ENCODE measurements around the gene CCDC82.

CCDC82 gene

DNA sequence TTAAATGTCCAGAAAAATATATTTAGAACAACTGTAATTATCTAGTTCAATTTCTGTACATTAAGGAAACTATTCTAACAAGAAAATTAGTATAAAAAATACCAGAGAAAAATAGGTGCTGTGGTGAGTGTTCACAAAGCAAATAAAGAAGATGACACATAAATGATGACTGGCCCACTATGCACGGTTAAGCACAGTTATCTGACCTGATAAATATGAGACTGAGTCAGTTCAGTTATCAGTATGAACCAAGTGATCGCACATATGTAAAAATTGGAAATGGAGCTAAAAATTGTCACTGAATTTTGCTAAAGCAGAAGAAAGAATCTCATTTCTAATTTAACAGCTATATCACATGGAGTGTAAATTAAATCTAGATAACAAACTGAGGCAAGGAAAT lies 27.9 kb downstream of the CCDC82 start:
- no peak for DNase-seq (ENCODE audit: low read depth in 2 of 2)

DNA sequence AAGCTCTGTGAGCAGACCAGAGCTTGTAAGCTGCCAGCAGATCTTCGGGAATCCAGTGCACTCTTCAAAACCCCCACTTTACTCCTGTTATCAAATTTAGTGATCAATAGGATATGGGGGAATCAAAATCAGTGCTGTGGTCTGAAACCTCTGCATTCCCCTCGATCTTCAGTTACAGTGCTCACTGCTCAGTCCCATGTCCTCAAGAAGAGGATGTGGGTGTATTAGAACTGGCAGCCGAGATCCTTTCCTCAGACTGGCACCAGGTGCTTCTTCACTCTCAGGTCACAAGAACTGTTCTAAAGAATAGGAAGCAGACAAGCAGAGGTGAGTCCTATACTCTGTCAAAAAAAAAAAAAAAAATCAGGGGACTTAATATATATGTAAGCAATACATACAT lies 31.4 kb downstream of the CCDC82 start:
- DNase-seq (ENCODE audit: low read depth in 2 of 2), result no peak

DNA sequence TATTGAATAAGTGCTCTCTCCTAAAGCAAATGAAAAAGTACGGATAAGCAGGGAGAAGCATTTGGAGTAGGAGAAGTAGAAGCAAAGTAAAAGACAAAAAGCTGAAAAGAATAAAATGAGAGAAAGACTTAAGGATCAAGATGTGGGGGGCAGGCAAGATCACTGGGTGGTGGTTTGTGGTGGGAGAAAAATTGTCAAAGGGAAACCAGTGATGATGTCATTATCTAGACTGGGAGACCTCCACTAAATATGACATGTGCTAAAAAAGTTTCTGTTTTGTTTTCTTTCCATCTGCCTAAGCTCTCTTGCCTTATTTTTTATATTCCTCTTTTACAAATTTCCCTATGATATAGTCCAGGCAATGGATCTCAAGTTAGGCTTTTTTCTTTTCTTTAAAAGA lies 31.9 kb downstream of the CCDC82 start:
- no peak for DNase-seq (ENCODE audit: low read depth in 2 of 2)

DNA sequence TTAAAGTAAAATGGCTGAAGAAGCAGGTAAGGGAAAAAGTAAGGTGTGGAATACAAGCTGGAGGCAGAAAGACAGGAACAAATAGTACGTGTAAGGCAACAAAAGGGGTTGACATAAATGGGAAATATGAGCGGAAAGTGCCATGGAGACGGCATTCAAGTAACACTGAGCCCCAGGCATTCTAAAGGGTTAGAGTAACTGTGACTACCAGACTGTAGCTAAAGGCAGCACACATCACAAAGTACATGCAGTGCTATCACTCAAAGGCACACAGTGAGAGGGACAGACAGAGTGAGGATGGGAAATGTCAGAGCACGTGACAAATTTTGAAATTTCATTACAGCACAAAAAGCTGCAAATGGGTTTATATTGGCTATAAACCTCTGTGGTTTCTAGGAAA lies 32.9 kb downstream of the CCDC82 start:
- no peak for DNase-seq (ENCODE audit: low read depth in 2 of 2)

DNA sequence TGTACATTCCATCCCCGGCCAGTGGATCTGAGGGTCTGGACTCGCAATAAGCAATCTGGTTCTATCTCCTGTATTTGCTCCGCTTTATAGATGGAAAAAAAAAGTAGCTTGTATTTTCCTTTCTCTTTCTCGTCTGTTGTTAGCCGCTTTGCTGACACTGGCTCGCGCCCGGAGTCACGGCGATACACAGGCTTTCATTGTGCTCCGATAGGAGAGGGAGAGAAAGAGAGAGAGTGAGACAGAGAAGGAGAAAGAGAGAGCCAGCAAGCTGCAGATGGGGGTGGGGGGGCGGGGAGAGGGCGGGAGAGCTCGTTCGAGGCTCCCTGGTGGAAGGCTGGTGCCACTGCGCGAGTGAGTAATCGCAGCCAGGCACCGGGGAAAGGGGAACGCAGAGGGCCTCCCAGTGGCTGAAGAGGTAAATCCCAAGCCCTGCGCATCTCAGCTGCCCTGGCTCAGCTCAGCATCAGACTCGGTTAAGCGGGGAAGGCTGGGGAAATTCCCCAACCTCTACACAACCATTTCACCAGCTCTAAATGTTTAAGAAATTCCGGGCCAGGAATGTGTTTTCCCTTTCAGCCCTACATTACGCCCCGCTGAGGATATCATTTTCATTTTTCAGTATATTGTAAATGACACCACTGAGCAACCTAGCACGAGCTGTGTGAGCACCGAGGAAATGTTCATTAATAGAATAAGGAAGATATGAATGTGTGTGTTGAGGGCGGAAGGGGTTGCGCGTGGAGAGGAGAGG lies 46.6 kb downstream of the CCDC82 start, which contains the start of gene MAML2:
TSS of gene MAML2 (minus strand) at position 235 of the 751 bp plus-strand sequence. CDS start 1,300 bp downstream, outside the sequence.
- DNase-seq (ENCODE audit: low read depth in 2 of 2), result peak; percentile 78 to 80

DNA sequence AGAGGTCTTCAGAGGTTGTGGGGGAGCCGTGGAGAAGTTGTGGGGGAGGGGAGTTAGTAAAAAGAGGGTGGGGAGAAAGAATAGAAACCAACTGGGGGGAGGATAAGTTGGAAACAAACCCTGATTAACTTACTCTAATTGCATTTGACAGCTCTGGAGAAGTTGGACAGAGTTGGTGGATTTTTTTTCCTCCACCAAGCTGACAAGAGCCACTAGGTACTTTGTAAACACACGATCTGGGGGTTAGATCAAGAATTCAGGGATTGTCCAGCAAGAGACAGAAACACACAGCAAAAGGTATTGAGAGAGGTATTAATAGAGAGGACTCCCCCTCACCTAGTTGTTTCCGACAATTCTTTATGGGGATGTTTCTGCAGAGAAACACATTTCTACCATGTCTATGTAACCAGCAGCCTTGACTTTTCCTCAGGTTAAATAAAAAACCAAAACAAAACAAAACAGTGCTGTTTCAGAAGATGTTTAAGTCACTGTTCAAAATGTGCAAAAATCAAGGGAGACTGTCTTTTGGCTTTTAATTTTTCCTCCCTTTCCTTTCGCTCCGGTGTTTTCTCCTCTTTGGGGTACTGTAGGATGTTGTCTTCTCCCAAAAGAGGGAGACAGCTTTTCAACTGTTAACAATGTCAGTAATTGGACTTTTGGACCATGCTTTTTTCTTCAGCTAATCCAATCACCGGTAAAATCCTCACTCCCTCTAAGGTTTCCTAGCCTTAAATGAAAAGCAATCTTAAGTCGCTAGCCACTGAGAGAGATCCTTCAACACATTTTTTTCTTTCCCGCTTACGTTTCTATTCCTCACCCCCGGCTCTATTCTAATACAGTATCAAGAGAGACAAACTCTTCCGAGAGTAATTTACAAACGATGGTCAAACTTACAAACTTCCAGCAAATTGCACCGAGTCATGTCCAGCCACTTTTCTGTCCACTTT lies 47.4 kb downstream of the CCDC82 start:
- no peak for DNase-seq (ENCODE audit: low read depth in 2 of 2)

DNA sequence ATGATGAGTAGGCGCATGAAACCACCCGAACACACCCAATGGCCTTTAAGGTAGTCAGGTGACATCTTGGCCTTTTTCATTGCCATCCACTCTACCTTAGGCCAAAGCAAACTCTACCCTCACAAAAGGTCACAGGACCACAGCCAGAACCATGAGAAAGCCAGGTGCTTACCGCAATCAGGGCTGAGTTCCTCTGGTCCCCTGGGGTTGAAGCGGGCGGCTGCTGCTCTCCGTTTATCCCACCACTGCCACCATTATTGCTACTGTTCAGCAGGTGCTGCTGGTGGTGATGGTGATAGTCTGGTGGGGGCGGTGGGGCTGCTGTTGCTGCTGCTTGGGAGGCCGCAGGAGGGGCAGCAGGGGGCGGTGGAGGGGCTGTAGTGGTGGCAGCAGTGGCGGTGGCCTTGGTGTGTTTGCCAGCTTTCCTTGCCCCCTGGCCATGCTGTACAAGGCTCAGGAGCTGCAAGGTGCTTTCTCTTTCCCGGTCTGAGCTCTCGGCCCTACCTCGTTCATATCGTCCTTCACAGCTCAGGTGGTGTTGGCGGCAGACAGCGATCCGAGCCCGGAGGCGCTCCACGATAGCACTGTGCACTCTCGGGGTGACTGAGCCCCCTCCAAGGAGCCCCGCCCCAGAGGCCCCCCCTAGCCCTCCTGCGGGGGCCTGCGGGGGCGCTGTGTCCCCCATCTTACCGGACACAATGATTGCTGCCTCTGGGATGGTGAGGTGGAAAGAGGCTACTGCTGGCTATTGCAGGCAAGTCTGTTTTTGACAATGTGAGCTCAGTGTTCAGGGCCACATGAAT lies 48.3 kb downstream of the CCDC82 start:
- DNase-seq (ENCODE audit: low read depth in 2 of 2), result no peak

DNA sequence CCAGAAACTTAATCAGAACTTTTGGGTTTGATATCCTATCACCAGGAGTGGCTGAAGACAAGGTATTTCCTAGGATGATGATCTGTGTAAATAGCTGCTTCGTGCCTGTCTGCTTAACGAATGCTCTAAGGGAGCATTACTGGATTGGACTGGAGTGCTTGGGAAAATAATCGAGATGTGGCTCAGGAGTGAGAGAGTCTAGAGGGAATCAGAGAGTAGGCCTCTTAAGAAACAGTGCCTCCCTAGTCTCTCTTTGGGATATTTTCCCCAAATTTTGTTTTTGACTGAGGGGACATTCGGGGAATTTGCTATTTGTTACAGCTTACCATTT lies 49.2 kb downstream of the CCDC82 start:
- DNase-seq (ENCODE audit: low read depth in 2 of 2), result no peak

DNA sequence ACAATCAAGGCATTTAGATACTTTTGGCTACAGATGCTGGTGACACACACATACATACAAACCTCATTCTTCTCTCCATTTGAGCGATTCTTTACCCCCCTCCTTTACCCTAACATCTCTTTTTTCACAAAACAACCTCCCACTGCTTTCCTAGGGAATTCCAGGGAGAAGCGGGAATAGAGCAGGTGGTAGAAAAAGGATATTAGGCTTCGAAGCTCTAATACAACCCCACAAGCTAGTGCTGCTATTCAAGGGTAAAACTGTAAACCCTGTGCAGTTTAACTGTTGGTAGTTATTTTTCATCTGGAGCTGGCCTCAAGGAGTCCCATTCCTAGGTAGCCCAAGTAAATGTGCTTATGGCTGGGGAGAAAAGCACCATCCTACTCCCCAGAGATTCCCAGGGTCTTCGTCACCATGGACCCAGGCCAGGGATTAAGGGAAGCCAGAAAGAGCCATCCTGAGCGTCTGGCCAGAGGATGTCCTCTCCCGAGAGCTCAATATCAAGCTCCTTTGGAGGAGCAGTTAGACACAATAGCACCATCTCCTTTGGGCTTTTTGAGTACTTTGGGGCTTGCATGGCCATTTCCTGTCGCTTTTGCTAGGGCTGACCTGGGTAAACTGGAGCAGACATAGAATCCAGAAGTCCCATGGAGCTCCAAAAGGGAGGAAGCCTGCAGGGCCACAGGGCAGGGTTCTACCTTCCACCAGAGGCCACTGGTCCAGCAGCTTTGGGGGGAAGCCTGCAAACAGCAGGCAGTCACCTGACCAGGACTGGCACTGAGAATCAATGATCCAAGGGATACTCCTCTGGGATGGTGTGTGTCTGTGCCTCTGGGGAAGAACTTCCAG lies 49.8 kb downstream of the CCDC82 start:
- no peak for DNase-seq (ENCODE audit: low read depth in 2 of 2)

DNA sequence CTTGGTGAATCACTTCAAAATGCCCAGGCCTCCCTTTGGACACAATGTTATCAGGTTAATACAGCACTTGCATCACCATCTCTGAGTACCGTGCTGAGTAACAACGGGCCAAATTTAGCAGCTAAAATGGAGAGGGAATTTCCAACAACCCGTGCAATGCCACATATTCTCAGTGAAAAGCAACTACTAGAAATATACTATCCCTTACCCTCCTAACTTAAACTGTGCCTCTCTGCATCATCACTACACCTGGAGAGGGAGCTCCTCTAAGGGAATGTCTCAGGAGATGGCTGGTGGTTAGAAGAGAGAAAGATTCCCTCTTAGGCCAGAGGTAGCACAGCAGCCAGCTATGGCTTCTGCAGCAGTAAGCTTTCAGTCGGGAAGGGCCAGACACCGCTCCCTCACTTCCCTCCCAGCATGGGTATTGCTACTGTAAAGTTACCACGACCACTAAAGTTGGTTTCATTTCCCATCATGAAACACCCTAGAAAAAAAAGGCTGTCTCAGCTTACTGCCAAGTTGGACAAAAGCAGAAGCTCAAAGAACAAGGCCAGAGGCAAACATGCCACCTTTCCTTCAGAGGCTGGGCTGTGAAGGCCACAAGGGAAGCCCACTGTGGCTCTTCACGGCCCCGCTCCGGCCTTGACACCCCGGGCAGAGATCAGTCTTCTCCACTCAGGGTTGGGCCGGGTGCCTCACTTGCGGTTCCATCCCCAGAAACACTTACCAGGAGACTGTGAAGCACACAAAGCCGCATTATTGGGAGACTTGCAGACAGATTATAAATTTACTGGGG lies 50.6 kb downstream of the CCDC82 start:
- no peak for DNase-seq (ENCODE audit: low read depth in 2 of 2)

DNA sequence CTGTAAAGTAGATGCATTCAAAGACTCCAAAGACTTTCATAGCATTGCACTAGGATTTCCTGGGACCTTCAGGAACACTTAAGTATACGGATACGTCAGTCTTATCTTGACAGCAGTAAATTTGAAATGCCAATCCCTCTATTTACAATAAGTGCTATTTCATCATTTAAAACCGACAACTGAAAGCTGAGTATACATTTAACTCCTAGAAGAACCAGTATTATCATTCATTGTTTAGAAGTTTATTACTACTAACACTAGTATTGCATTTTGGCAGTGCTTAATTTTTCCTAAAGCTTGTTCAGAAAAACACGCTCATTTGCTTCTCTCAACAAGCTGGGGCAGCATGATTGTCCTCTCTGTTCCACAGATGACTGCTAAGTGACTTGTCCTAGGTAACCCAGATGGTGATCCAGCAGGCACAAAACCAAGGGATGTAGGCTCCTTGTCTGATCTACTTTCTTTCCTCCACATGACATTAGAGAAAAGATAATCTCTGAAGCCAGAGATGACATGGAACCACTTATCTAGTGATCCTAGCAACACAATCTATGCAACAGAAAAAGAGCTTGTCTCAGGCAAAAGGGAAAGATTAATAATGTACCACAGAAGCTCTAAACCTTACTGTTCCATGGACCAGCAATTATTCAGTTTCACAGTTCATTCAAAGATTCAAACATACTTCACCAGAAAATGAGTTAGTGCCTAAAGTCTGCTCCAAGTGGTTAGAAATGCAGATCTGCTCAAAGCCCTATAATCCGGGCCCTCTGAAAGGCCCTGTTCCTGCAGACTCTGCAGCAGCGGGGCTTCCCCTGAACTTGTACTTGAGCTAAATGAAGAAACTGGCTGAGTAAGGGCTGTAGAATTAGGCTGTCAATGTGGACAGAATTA lies 51.9 kb downstream of the CCDC82 start:
- no peak for DNase-seq (ENCODE audit: low read depth in 2 of 2)

DNA sequence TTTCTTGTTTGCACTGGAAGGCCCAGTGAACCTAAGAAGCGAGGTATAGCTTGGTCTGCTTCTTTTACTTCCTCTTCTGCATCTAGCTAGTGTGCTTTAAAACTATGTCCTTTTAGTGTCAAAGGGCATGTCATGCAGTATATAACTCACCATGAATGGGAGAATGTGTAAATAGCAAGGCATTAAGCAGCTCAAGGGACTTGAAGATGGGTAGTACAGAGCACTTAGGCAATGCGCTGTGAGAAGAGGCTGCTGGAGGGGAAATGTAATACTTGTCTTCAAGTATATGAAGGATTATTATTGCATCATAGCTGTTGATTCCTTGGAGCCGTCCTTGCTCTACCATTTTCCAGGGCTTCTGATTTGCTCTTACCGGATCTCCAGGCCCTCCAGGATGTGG lies 54.3 kb downstream of the CCDC82 start:
- no peak for DNase-seq (ENCODE audit: low read depth in 2 of 2)

DNA sequence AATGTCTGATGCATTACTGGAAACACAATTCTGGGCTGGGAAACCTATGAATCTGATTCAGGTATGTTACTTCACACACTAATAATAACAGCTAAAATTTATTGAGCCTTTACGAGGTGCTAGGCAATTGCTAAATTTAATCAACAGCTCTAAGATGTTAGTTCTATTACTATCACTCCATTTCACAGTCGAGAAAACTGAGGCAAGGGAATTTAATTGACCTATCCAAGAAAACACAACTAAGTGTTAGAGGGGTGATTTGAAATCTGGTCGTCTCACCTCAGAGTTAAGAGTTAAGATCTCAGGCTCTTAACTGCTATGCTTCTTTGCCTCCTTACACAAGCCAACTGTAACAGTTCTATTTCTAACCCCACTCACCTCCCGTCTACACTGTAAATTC lies 55.5 kb downstream of the CCDC82 start:
- no peak for DNase-seq (ENCODE audit: low read depth in 2 of 2)

DNA sequence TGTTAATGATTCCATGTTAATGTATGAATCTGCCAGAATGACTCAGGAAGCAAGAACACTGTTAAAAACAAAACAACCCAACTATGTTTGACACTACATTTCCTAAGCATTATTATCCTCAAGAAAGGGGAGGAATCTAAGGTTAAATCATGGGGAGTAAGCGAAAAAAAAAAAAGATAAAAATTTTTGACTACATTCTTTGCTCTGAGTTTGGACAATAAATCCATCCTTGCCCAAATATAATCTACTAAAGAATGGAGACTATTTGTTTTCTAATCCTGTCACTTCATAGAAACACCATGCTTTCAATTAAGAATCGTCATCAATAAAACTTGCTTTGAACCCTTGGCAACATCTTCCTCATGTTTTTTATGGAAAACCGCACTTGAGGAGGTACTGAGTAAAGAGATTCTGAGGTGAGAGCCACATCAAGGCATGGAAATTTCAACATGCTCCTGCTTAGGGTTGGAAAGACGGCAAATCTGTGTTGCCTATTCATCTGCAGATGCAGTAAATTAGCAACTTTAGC lies 56.5 kb downstream of the CCDC82 start:
- peak; percentile 80 to 86 for DNase-seq (ENCODE audit: low read depth in 2 of 2)

DNA sequence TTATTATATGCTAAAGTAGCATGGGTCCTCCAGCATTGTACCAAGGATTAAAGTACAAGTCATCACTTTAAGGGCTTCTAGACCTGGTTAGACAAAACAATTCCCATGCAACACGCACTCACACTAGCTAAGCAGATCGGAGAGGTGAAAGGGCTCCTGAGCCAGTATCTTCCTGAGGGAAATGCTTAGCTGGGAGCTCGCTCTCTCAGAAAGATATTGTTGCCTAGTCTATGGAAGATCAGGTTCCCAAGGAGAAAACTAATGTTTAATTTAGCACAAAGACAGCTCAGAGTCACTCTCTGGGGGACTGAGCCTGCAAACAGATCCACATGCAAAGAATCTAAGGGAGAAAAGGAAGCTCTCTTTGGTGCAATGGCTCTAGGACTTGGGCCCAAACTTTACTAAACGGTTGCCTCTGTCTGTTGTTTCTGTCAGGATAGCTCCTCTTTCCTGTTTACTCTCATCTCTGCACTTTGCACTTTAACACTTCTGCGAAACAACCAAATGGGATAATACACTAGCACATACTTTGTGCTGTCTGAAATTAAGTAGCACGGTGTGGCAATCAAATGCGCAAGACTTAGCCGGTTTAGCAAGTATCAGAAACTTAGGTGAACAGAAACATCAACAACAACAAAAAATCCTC lies 57.5 kb downstream of the CCDC82 start:
- no peak for DNase-seq (ENCODE audit: low read depth in 2 of 2)

DNA sequence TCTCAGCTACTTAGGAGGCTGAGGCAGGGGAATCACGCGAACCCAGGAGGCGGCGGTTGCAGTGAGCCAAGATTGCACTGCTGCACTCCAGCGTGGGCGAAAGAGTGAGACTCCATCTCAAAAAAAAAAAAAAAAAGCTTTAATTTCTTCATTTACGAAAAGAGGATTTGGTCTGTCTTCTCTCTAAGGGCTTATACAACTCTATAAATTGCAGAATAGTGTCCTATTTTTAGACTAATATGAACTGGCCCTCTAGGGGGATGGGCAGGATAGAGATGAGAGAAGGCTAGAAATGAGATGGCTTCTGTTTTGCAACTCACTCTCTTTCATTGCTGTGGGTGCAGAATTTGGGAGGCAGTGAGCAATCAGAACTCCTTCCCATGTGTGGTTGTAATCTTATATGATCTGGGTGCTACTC lies 58.0 kb downstream of the CCDC82 start:
- no peak for DNase-seq (ENCODE audit: low read depth in 2 of 2)

DNA sequence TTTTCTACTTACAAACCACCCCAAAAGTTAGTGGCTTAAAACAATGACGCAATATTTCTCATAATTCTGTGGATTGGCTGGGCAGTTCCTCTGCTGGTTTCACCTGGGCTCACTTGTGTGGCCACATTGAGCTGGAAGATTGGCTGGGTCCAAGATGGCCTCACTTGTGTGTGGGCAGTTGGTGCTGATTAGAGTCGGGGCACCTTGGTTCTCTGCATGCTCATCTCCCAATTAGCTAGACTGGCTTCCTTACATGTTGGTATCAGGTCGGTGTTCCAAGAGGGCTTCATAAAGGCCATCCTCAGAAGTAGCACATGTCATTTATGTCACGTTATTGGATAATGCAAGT lies 59.2 kb downstream of the CCDC82 start:
- no peak for DNase-seq (ENCODE audit: low read depth in 2 of 2)

DNA sequence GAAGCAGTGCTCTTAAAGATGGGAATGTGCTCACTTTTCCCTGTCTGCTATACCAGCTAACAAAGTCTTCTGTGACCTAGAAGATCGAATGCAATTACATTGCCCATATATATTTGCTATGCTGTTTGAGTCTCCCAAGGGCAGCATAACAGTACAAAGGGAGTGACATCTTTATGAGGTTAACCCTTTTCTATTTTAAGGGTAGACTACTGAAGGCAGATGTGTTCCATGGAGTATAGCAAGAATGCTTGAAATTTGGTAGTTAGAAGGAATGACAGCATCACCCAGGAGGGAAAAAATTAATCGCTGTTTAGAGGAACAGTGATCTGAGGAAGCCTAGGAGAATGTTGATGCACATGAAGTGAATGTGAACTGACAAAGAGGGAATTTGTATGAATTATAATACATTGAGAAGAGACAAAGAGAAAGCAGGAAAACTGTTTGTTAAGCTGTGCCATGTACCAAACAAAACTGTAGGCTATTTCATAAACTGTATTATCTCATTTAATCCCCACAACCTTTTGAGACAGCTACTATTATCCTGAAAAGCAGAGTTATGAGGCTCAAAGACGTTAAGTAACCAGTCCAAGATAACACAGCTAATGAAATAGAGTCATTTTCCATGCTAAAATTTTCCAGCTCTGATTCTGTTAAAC lies 59.7 kb downstream of the CCDC82 start:
- DNase-seq (ENCODE audit: low read depth in 2 of 2), result no peak
